Thymus (tissue), 11 donors: ENCODE data around the gene ELF3. TPM values are rescaled to one million over a fixed set of nuclear protein-coding genes. Genes with fewer than 3 reads are reported as not detected.
"Not testable (repeated sequence)": the region's sequence is repeated elsewhere in the genome, so short reads cannot be mapped to it uniquely, and the experiment has no call there.

ENCODE experiments used
- DNase-seq, 9 donors: peaks; one replicate each; pipeline ENCODE4 v3.0.0-alpha.2; 2013; ENCODE audit warnings: low spot score in 9 of 9, low read depth in 6 of 9, missing footprints in 1 of 9
- H3K27ac ChIP-seq, 2 donors: one replicate each; pipeline ENCODE4 v1.5.1; 2013; ENCODE audit warnings: control low read depth in 1 of 2, low read depth in 1 of 2, low read length in 1 of 2, mild to moderate bottlenecking in 1 of 2, moderate library complexity in 1 of 2
- H3K27me3 ChIP-seq, 2 donors: one replicate each; pipeline ENCODE4 v1.5.1; 2013; ENCODE audit warnings: low read length in 1 of 2; ENCODE audit not compliant: control insufficient read depth in 2 of 2, insufficient read depth in 1 of 2
- H3K36me3 ChIP-seq, 2 donors: one replicate each; pipeline ENCODE4 v1.5.1; 2013; ENCODE audit warnings: low read length in 1 of 2, mild to moderate bottlenecking in 1 of 2, moderate library complexity in 1 of 2; ENCODE audit not compliant: control insufficient read depth in 2 of 2, insufficient read depth in 2 of 2
- H3K4me1 ChIP-seq, 2 donors: one replicate each; pipeline ENCODE4 v1.5.1; 2013; ENCODE audit warnings: low read length in 2 of 2; ENCODE audit not compliant: control insufficient read depth in 2 of 2, insufficient read depth in 2 of 2
- H3K4me3 ChIP-seq, 2 donors: one replicate each; pipeline ENCODE4 v1.5.1; 2013; ENCODE audit warnings: low read length in 2 of 2, control low read depth in 1 of 2, mild to moderate bottlenecking in 1 of 2
- H3K9me3 ChIP-seq, 2 donors: one replicate each; pipeline ENCODE4 v1.5.1; 2013; ENCODE audit warnings: low read length in 1 of 2, mild to moderate bottlenecking in 1 of 2; ENCODE audit not compliant: control insufficient read depth in 2 of 2, insufficient read depth in 1 of 2
- WGBS: extraction: QIAGEN DNeasy Blood & Tissue Kit; methylation state at CpG from one replicate; pipeline ENCODE4 v1.1.7; 2013; 5-methylcytosine and 5-hydroxymethylcytosine counted together
- polyA plus RNA-seq: library from polyadenylated mRNA; stranded (reverse); fragments of 200-250 nt; gene quantifications from one replicate; pipeline ENCODE4 v1.2.3, GENCODE V29; 2013
- total RNA-seq: library from RNA; stranded (reverse); fragments of 120-200 nt; gene quantifications from one replicate; pipeline ENCODE4 v1.2.4, GENCODE V29; 2013
- donor health status: healthy.

ELF3 gene
- total and polyA plus RNA-seq, 2 donors, result 2.3 to 13.6 TPM

GRCh38 chr1:202038688-202039346, 28.4 kb downstream of the ELF3 start:
- DNase-seq, result no peak
- 96% methylated on average over 2 of the region's 2 CpGs for WGBS
- no peaks in the 10 kb centered on the region for H3K9me3 ChIP-seq
- no peaks in the 10 kb centered on the region for H3K4me1 ChIP-seq
- no peak overlapping the region for H3K27ac ChIP-seq
- no peaks in the 10 kb centered on the region for H3K27me3 ChIP-seq
- no peaks in the 10 kb centered on the region for H3K36me3 ChIP-seq
- H3K4me3 ChIP-seq, result no peak overlapping the region

GRCh38 chr1:202045705-202046104, 35.3 kb downstream of the ELF3 start:
- no peak overlapping the region for H3K4me3 ChIP-seq
- H3K4me1 ChIP-seq, result no peaks in the 10 kb centered on the region
- H3K36me3 ChIP-seq, result no peaks in the 10 kb centered on the region
- H3K9me3 ChIP-seq, result no peaks in the 10 kb centered on the region
- H3K27me3 ChIP-seq, result peaks cover 0 to 5% of the 10 kb centered on the region in 2 donors
- whole genome bisulfite sequencing, result 95% methylated on average over 2 of the region's 2 CpGs
- H3K27ac ChIP-seq, result no peak overlapping the region
- no peak for DNase-seq

GRCh38 chr1:202046227-202046626, 35.8 kb downstream of the ELF3 start:
- WGBS, result 96% methylated on average over 3 of the region's 3 CpGs
- Histone ChIP-seq H3K9me3 (no peaks in the 10 kb centered on the region), H3K36me3 (no peaks in the 10 kb centered on the region), H3K27me3 (peaks cover 0 to 5% of the 10 kb centered on the region in 2 donors), H3K4me3 (no peak overlapping the region), H3K4me1 (no peaks in the 10 kb centered on the region), H3K27ac (no peak overlapping the region)
- DNase-seq, result no peak

- H3K9me3 ChIP-seq, result no peaks in the 10 kb centered on the region
- H3K4me1 ChIP-seq, result no peaks in the 10 kb centered on the region
- H3K4me3 ChIP-seq, result no peak overlapping the region
- H3K27ac ChIP-seq, result no peak overlapping the region
- H3K27me3 ChIP-seq, result peaks cover 0 to 5% of the 10 kb centered on the region in 2 donors
- DNase-seq, result no peak
- H3K36me3 ChIP-seq, result no peaks in the 10 kb centered on the region
- 67% methylated on average over 5 of the region's 5 CpGs for WGBS
These were observed 36.6 kb downstream of the ELF3 start for GRCh38 chr1:202046748-202047708.

GRCh38 chr1:202047977-202048376, 37.6 kb downstream of the ELF3 start:
- H3K9me3 ChIP-seq, result no peaks in the 10 kb centered on the region
- H3K4me3 ChIP-seq, result no peak overlapping the region
- WGBS, result 87% methylated on average over 4 of the region's 4 CpGs
- no peaks in the 10 kb centered on the region for H3K4me1 ChIP-seq
- H3K36me3 ChIP-seq, result no peaks in the 10 kb centered on the region
- DNase-seq, result no peak
- H3K27me3 ChIP-seq, result peaks cover 0 to 5% of the 10 kb centered on the region in 2 donors
- H3K27ac ChIP-seq, result no peak overlapping the region

- H3K36me3 ChIP-seq, result no peaks in the 10 kb centered on the region
- no peak overlapping the region for H3K4me3 ChIP-seq
- no peak for DNase-seq
- WGBS, result 94% methylated on average over 5 of the region's 5 CpGs
- H3K27me3 ChIP-seq, result peaks cover 0 to 5% of the 10 kb centered on the region in 2 donors
- H3K9me3 ChIP-seq, result no peaks in the 10 kb centered on the region
- no peaks in the 10 kb centered on the region for H3K4me1 ChIP-seq
- H3K27ac ChIP-seq, result no peak overlapping the region
These were observed 38.7 kb downstream of the ELF3 start for GRCh38 chr1:202049129-202049528.

- no peaks in the 10 kb centered on the region for H3K27me3 ChIP-seq
- WGBS, result 95% methylated on average over 7 of the region's 7 CpGs
- no peak overlapping the region for H3K27ac ChIP-seq
- H3K4me3 ChIP-seq, result no peak overlapping the region
- H3K9me3 ChIP-seq, result no peaks in the 10 kb centered on the region
- no peaks in the 10 kb centered on the region for H3K36me3 ChIP-seq
- no peak for DNase-seq
- no peaks in the 10 kb centered on the region for H3K4me1 ChIP-seq
These were observed 43.7 kb downstream of the ELF3 start for GRCh38 chr1:202054094-202054493.

- not testable (repeated sequence) for H3K9me3 ChIP-seq, H3K27me3 ChIP-seq, H3K4me3 ChIP-seq, H3K4me1 ChIP-seq, H3K27ac ChIP-seq, DNase-seq, H3K36me3 ChIP-seq
- WGBS, result 95% methylated on average over 4 of the region's 4 CpGs
These were observed 44.3 kb downstream of the ELF3 start for GRCh38 chr1:202054673-202055072.

GRCh38 chr1:202056644-202057334, 46.4 kb downstream of the ELF3 start:
- Histone ChIP-seq H3K9me3 (no peaks in the 10 kb centered on the region), H3K27ac (no peak overlapping the region), H3K27me3 (no peaks in the 10 kb centered on the region), H3K4me3 (no peak overlapping the region), H3K4me1 (no peaks in the 10 kb centered on the region), H3K36me3 (no peaks in the 10 kb centered on the region)
- 88% methylated on average over 17 of the region's 17 CpGs for WGBS
- no peak for DNase-seq
